SK-N-SH (cell line): ENCODE measurements around the gene TFE3. TPM values are rescaled to one million over a fixed set of nuclear protein-coding genes. Genes with fewer than 3 reads are reported as not detected.

Experiments used
- CTCF ChIA-PET: fragments of 300-600, 350-600 bp; formaldehyde crosslinking; extraction: SDS; loops from one replicate; lab custom pipeline; 2021; lab: Yijun Ruan, JAX
- POLR2A ChIA-PET: fragments of 350-600 bp; sonication (Branson Sonifier 250); formaldehyde crosslinking; extraction: SDS; loops from one replicate; lab custom pipeline; 2020; ENCODE audit warnings: antibody characterized with exemption, inconsistent platforms; lab: Yijun Ruan, JAX
- DNase-seq: peaks from one replicate; pipeline ENCODE4 v3.0.0; 2012
- H2AFZ ChIP-seq: fragments of 200-600 bp; sonication (generic); 2 replicates; pipeline ENCODE4 v1.8.1; 2016; ENCODE audit warnings: antibody characterized with exemption, mild to moderate bottlenecking, low read depth
- H3F3A ChIP-seq: fragments of 200-600 bp; sonication (generic); replicated peaks from 2 replicates; pipeline ENCODE3; 2016; ENCODE audit warnings: antibody characterized with exemption, mild to moderate bottlenecking; ENCODE audit not compliant: insufficient read depth
- H3K27ac ChIP-seq, 2 experiments: fragments of 200-500 bp in 1 of 2; fragments of 200-600 bp in 1 of 2; sonication (Bioruptor generic) in 1 of 2; sonication (generic), shearing (Covaris generic) in 1 of 2; 2 replicates each; pipeline versions ENCODE4 v1.5.1 to v1.6.1; 2014 to 2016; ENCODE audit warnings: low read depth in 2 of 2, inconsistent platforms in 1 of 2, low read length in 1 of 2, mild to moderate bottlenecking in 1 of 2, mixed read lengths in 1 of 2
- H3K27me3 ChIP-seq: fragments of 200-600 bp; sonication (generic), shearing (Covaris generic); 2 replicates; pipeline ENCODE4 v1.6.1; 2016; ENCODE audit warnings: mixed run types; ENCODE audit not compliant: insufficient read depth
- H3K36me3 ChIP-seq, 2 experiments: fragments of 200-500 bp in 1 of 2; fragments of 200-600 bp in 1 of 2; sonication (Bioruptor generic) in 1 of 2; sonication (generic) in 1 of 2; replicated peaks in 1 of 2; 2 replicates each; pipeline versions ENCODE3 to v1.5.1; 2014 to 2016; ENCODE audit warnings: low read length in 1 of 2, mild to moderate bottlenecking in 1 of 2; ENCODE audit not compliant: insufficient read depth in 2 of 2, control insufficient read depth in 1 of 2
- H3K4me1 ChIP-seq, 2 experiments: fragments of 200-500 bp in 1 of 2; fragments of 200-600 bp in 1 of 2; sonication (Bioruptor generic) in 1 of 2; sonication (generic), shearing (Covaris generic) in 1 of 2; 2 replicates each; pipeline versions ENCODE4 v1.5.1 to v1.6.1; 2014 to 2016; ENCODE audit warnings: low read depth in 1 of 2, low read length in 1 of 2, mixed run types in 1 of 2; ENCODE audit not compliant: insufficient read depth in 2 of 2, control insufficient read depth in 1 of 2
- H3K4me2 ChIP-seq: fragments of 200-600 bp; sonication (generic), shearing (Covaris generic); 2 replicates; pipeline ENCODE4 v1.6.1; 2017; ENCODE audit warnings: mixed run types
- H3K4me3 ChIP-seq, 2 experiments: fragments of 200-500 bp in 1 of 2; fragments of 200-600 bp in 1 of 2; sonication (Bioruptor generic) in 1 of 2; sonication (generic), shearing (Covaris generic) in 1 of 2; 2 replicates each; pipeline versions ENCODE4 v1.5.1 to v1.8.1; 2014 to 2016; ENCODE audit warnings: low read depth in 2 of 2, inconsistent platforms in 1 of 2, low read length in 1 of 2, mild to moderate bottlenecking in 1 of 2, mixed read lengths in 1 of 2, moderate library complexity in 1 of 2
- H3K79me2 ChIP-seq: fragments of 200-600 bp; sonication (generic); 2 replicates; pipeline ENCODE4 v1.8.1; 2017; ENCODE audit warnings: mild to moderate bottlenecking; ENCODE audit not compliant: insufficient read depth
- H3K9ac ChIP-seq: fragments of 200-600 bp; sonication (generic); 2 replicates; pipeline ENCODE4 v1.6.1; 2017; ENCODE audit warnings: mixed run types
- H3K9me2 ChIP-seq: fragments of 200-600 bp; sonication (generic); 2 replicates; pipeline ENCODE4 v1.6.1; 2017; ENCODE audit warnings: mixed run types
- H3K9me3 ChIP-seq: fragments of 200-600 bp; sonication (generic); 2 replicates; pipeline ENCODE4 v1.6.1; 2017; ENCODE audit warnings: mixed run types, mild to moderate bottlenecking, moderate library complexity
- H4K20me1 ChIP-seq: fragments of 200-600 bp; sonication (generic); 2 replicates; pipeline ENCODE4 v1.6.1; 2017; ENCODE audit warnings: mild to moderate bottlenecking, mixed run types; ENCODE audit not compliant: insufficient read depth
- CTCF ChIP-seq: fragments of 200-600 bp; sonication (generic); IDR thresholded peaks from 2 replicates; pipeline ENCODE4 v1.6.1; 2017; ENCODE audit warnings: antibody characterized with exemption, mild to moderate bottlenecking, moderate library complexity
- FOXJ3 ChIP-seq: sonication (generic); formaldehyde crosslinking; IDR thresholded peaks from 2 replicates; pipeline ENCODE4 v1.5.1; 2020; ENCODE audit warnings: mild to moderate bottlenecking, missing genetic modification reagents
- FOXM1 ChIP-seq: IDR thresholded peaks from 2 replicates; pipeline ENCODE4 v1.4.0; 2012; ENCODE audit warnings: low read depth, mild to moderate bottlenecking
- MAX ChIP-seq: IDR thresholded peaks from 2 replicates; pipeline ENCODE4 v1.4.0; 2012; ENCODE audit warnings: low read depth
- NFIC ChIP-seq: IDR thresholded peaks from 2 replicates; pipeline ENCODE4 v1.4.0; 2012; ENCODE audit warnings: borderline replicate concordance
- RAD21 ChIP-seq: IDR thresholded peaks from 2 replicates; pipeline ENCODE4 v1.6.1; 2012; ENCODE audit warnings: mild to moderate bottlenecking, low read length
- ZBTB33 ChIP-seq: IDR thresholded peaks from 2 replicates; pipeline ENCODE4 v1.4.0; 2012; ENCODE audit warnings: low read depth, borderline replicate concordance
- WGBS: methylation state at CpG from one replicate; pipeline ENCODE4 v1.1.6; 2017; ENCODE audit warnings: low lambda C conversion rate; 5-methylcytosine and 5-hydroxymethylcytosine counted together
- polyA plus RNA-seq, 3 experiments: library from polyadenylated mRNA; depleted of rRNA; stranded (reverse); fragments of >200 nt; gene quantifications; 2 replicates each; pipeline ENCODE4 v1.2.3, GENCODE V29; 2012

Gene TFE3
- polyA plus RNA-seq, 1 of the 3 experiments (the other 2 are of a cell fraction): 14.0 TPM

GRCh38 chrX:49043220-49043986 lies at the start of gene TFE3 (continued):
- TF ChIP-seq CTCF: peak; percentile 62
- no peak for TF ChIP-seq NFIC

- Histone ChIP-seq H3K79me2 (no peaks in the 10 kb centered on the region), H3K9me2 (no peaks in the 10 kb centered on the region), H3K9me3 (no peaks in the 10 kb centered on the region), H3F3A (no peaks in the 10 kb centered on the region), H3K4me2 (no peak overlapping the region), H3K9ac (no peak overlapping the region), H3K36me3 (no peaks in the 10 kb centered on the region), H3K4me1 (no peaks in the 10 kb centered on the region), H2AFZ (no peak overlapping the region), H4K20me1 (no peaks in the 10 kb centered on the region), H3K4me3 (no peak overlapping the region), H3K27ac (no peak overlapping the region), H3K27me3 (peaks cover 9% of the 10 kb centered on the region; the same call in 1 of the 2 replicates)
- TF ChIP-seq FOXM1: no peak
- no peak for TF ChIP-seq CTCF
- no peak for TF ChIP-seq MAX
- TF ChIP-seq RAD21: no peak
- TF ChIP-seq ZBTB33: no peak
- no peak for TF ChIP-seq FOXJ3 (CRISPR knock-in tag)
- WGBS: 42% methylated on average over 4 of the region's 4 CpGs
- DNase-seq: no peak
- ChIA-PET POLR2A (no interaction called here), CTCF (no interaction called here)
These were observed 46.4 kb upstream of the TFE3 start for GRCh38 chrX:49089553-49089952.
